CD4-positive, alpha-beta T cell treated with Interleukin-17A for 1 hour (primary cell): Measurements from ENCODE around the gene SLC7A6.
"Not testable (repeated sequence)": the region's sequence is repeated elsewhere in the genome, so short reads cannot be mapped to it uniquely, and the experiment has no call there.

Experiments used
- DNase-seq: peaks from one replicate; pipeline ENCODE4 v3.0.0-alpha.2; 2020

SLC7A6 gene

DNA sequence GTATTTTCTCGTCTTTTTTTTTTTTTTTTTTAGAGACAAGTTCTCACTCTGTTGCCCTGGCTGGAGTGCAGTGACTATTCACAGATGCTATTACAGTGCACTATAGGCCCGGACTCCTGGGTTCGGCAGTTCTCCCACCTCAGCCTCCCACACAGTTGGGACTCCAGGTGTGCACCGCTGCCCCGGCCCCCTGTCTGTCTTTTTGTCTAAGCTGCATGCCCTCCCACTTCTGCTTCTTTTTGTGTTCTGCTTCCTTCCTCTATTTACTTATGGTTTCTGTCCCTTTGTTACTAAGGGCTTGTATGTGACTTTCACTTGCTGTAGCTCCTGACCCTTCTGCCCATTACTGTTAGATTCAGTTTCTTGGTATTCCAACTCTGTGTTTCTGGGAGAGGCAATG lies 20.5 kb downstream of the SLC7A6 start:
- DNase-seq, result peak; percentile 32

DNA sequence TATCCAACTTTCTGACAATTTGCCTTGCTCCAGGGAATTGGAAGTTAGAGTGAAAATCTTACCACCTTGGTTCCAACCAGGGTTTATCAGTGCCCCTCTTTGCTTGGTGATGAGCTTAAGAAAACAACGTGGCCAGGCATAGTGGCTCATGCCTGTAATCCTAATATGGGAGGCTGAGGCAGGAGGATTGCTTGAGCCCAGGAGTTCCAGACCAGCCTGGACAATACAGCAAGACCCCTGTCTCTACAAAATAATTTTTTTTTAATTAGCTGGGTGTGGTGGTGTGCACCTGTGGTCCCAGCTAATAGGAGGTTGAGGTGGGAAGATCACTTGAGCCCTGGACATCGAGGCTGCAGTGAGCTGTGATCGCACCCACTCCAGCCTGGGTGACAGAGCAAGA lies 21.4 kb downstream of the SLC7A6 start:
- no peak for DNase-seq

DNA sequence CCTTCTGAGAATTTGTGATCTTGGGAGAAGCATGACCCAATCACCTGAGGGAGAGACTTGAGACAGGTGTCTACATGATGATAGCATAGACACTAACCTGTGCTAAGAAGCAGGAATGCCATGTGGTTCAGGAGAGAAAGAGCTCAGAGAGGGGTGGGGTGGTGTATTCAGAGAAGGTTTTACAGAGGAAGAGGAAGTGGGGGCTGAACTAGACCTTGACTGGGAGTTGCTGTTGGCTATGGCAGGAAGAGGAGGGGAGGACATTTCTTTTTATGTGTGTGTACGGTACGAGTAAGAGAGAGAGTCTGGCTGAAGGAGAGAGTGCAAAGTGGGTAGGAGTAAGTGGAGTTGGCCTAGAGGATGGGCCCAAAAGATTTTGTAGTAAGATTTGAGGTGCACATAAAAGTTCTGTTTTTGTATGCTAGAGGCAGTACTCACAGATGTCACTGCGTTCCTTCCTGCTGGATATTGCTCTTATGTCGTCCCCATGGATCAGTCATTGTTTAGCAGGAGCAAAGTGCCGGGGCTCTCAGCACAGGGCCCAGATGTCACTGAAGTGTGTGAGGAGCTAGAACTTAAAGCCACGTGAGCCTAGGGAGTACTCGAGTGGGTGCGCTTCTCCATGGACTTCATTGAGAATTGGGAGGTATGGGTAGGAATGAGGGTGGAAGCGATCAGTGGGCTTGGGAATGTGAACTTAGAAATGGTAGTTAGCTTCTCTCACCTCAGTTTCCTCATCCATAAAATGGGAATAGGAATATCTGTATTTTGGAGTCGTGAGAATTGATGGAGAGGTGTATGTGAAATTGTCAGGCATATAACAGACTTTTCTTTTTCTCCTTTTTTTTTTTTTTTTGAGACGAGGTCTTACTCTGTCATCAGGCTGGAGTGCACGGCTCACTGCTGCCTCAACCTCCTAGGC lies 22.1 kb downstream of the SLC7A6 start:
- DNase-seq, result peak; percentile 70

DNA sequence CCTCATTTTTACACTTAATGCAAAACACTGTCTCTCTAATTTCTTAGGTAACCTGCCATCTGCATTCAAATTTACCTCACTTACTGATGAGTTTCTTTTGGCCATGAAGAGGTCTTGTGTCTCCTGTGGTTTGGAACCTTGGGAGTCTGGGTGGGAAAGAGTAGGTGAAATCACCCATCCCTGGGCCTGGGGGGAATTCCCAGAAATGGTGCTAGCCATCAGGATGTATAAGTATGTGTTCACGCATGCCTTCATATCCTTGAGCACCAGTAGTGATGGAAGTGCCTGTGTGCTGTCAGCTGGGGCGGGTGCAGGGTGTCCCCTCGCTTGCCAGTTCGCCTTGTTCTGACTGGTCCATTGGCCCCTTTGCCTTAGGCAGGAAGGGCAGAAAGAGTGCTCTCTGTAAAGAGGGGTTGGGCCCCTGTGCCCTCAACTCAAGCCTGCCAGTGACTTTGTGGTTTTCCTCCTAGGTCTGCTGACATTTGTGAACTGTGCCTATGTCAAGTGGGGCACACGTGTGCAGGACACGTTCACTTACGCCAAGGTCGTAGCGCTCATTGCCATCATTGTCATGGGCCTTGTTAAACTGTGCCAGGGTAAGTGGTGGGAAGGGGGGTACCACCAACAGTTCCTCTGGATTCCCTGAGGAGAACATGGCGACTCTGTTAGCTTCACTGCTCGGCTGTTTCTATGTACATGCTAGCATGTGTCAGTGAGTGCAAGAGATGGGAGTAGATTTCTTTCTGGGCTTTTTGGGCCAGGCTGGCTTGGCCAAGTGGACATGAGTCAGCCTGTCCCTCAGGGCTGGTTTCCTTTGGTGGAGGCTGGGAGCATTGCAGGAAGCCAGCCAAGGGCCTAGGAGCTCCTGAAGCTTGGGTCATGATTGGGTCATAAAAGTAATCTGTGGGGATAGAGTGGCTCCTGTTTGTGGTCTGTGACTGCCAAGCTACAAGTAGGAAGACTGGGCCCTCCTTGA lies 23.2 kb downstream of the SLC7A6 start:
- DNase-seq, result peak; percentile 69

DNA sequence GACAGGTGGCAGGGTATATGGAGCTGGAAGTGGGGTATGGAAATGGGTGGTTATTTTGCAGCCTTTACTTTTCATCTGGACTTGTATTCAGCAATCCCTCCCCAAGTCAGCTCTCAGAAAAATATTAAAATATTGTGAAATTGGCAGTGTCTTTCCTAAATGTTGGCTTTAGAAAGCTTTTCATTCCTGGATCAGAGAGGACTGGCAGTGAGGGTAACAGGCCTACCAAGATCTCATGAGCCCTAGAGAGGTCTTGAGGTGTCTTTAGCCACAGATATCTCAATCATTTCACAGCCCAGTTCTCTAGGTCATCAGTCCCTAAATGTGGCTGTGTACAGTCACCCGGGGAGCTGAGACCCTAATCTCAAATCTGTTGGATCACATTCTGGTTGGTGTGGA lies 23.9 kb downstream of the SLC7A6 start:
- DNase-seq, result no peak

DNA sequence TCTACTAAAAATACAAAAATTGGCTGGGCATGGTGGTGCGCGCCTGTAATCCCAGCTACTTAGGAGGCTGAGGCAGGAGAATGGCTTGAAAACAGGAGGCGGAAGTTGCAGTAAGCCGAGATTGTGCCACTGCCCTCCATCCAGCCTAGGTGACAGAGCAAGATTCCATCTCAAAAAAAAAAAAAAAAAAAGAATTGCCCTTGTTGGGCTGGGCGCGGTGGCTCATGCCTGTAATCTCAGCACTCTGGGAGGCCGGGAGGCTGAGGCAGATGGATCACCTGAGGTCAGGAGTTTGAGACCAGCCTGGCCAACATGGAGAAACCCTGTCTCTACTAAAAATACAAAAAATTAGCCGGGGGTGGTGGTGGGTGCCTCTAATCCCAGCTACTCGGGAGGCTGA lies 24.5 kb downstream of the SLC7A6 start:
- not testable (repeated sequence) for DNase-seq

DNA sequence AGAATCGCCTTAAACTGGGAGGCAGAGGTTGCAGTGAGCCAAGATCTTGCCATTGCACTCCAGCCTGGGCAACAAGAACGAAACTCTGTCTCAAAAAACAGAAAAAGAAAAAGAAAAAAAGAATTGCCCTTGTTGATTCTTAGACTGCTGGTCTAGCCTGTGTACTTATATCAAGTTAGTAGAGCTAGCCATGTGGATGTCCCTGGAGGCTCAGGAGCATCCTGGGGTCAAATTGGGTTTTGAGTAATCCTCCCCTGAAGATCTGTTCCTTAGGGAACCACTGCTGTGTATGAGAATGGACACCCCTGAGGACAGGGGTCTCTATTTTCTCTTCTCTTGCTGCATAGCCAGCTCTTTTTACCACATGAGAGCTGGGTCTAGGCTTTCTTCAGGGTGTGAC lies 24.9 kb downstream of the SLC7A6 start:
- no peak for DNase-seq

DNA sequence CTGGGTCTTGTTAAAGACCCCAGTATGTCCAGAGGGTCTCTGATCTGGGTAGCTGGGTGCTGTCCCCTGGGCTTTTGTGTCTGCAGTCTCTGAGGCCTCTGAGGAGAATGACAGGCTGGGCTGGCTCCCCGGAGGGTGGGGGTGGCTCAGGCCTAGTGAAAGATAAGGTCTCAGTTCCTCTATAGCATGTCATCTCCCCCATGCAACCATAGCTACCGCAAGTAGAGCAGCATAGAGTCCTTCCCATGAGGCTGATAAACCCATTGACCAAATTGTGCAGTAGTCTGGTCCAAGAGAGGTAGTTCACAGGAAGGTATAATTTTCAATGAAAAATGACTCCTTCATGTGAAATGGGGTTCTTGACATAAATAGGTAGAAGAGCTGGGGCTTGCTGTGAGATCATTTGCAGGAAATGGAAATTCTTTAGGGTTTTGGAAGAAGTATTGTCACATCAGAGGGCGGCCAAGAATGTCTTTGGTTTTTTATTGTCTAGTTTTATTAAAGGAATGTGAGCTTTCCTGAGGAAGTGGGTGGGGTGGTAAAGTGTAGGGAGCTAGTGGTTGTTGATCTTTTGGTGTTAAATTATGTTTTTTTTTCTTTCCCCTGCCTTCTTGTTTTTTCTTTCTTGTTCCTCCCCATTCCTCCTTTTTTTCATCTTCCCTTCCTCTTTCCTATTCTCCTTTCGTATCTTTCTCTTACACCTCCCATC lies 25.4 kb downstream of the SLC7A6 start:
- peak; percentile 54 for DNase-seq

DNA sequence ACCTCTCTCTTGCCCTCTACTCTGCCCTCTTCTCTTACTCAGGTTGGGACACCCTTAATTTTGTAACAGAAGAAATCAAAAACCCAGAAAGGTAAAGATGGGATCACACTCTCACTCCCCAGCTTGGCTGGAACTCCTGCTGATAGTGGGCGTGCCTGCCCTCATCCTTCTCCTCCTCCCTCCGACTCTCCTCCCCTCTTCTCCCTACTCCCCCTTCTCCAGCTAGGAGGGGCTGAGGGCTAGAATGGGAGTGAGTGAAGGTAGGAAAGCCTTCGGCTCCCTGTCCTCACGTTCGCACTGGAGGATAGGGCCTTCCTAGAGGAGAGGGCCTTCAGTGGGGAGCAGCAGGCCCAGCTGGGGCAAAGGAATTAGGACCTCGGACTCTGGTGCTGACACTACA lies 26.1 kb downstream of the SLC7A6 start:
- DNase-seq, result no peak

DNA sequence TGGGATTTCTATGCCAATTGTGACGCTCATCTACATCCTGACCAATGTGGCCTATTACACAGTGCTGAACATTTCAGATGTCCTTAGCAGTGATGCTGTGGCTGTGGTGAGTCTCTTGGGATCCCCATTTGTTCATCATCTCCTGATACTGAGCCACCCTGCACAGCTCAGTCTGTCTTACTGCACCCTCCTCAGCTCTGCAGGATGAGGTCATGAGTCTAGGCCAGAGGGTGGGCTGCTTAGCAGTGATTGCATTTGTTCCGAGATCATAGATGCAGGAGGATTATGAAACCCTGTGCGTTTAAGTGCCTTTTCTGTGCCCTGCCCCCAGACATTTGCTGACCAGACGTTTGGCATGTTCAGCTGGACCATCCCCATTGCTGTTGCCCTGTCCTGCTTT lies 26.9 kb downstream of the SLC7A6 start:
- no peak for DNase-seq

DNA sequence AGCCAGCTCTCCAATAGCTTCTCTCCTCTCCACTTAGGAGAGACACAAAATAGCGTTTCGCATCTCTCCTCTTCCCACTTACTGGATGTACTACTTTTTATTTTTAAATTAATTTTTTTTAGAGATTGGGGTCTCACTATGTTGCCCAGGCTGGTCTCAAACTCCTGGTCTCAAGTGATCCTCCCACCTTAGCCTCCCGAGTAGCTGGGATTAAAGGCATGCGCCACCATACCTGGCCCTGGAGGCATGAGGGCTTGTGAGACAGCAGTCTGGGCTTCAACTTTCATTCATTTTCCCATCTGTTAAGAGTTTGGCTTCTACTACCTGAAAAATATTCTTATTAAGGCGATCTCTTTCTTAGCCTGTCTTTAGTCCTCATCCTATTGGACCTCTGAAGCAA lies 28.1 kb downstream of the SLC7A6 start:
- DNase-seq, result no peak

DNA sequence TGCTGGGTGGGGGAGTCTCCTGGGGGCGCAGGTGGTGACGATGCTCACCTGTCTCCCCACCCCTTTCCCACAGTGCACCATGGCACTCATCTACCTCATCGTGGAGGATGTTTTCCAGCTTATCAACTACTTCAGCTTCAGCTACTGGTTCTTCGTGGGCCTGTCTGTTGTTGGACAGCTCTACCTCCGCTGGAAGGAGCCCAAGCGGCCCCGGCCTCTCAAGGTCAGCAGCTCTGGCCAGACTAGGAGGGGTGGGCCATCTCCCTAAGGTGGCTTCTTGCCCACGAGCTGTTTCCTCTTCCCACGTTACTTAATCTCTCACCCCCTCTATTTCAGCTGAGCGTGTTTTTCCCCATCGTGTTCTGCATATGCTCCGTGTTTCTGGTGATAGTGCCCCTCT lies 32.0 kb downstream of the SLC7A6 start:
- DNase-seq, result no peak

DNA sequence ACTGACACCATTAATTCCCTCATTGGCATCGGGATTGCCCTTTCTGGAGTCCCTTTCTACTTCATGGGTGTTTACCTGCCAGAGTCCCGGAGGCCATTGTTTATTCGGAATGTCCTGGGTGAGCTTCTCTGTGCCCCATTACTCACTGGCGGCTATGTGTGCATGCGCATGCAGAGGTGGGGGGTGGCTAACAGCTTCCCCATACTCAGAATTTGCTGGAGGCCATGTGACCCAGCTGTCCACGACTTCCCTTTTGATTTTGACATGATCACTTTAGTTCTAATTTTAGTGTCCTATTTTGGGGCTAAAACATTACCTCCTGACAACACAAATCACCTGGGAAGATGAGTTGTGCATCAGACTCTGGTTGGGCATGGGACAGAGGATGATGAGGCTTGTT lies 32.4 kb downstream of the SLC7A6 start:
- no peak for DNase-seq

DNA sequence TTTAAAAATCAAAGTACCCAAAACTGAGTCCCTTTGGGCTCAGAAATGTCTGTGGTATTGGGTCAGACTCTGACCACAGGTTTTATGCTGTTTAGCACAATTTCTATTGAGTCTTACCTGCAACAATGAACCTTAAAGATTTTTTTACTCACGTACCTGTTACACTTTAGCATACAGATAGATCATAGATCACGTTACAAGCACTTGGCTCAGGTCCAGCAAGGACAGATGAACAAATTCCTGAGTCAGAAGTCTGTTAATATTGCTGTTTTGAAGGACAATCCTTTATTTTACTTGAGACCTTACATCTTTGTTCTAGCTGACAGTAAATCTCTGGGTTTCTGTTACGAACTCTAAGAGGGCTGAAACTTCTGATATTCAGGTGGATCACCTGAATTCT lies 33.6 kb downstream of the SLC7A6 start:
- no peak for DNase-seq

DNA sequence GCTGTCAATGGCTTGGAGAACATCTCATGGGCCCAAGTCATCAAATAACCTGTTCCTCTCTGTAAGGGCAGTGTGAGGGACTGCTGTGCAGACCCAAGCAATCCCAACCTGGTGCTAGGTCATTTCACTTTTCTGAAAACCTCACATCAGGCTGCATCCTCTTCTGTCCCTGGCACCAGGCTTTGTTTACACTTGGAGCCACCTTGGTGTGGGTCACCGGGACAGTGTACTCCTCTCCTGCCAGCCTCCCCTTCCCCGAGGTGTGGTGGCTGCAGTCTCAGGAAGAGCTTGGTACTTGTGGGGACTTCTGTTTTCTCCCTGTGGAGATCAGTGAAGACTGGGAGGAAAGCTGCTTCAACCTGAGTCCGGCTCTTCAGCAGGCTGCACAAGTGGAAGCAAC lies 34.0 kb downstream of the SLC7A6 start:
- DNase-seq, result no peak

DNA sequence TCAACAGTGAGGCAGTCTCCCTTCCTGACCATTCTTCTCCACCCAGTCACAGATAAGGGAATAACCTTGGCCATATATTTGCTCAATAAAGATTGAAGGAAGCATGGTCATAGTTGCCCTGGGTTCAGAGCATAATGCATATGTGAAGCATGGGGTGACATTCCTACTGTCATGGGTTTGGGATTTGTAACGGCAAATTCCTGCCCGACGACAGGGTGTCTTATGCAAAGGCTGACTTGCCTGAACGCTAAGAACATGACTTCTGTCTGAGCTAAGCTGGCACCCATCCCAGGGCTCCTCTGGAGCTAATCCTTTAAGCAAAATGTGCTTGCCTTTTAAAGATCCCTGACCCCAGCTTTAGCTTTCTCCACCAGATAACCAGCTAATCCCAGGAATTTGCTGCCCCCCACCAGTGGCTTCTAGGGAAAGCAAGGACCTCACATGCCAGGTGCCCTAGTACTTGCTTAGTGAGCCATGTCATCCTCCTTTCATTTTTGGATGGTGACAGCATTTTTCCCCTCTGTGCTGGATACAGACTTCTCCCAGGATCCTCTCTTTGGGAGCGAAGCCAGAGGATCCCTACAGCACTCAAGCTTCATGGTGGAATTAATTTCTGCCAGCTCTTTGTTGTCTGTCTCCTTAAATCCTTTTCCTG lies 34.7 kb downstream of the SLC7A6 start:
- DNase-seq, result no peak

DNA sequence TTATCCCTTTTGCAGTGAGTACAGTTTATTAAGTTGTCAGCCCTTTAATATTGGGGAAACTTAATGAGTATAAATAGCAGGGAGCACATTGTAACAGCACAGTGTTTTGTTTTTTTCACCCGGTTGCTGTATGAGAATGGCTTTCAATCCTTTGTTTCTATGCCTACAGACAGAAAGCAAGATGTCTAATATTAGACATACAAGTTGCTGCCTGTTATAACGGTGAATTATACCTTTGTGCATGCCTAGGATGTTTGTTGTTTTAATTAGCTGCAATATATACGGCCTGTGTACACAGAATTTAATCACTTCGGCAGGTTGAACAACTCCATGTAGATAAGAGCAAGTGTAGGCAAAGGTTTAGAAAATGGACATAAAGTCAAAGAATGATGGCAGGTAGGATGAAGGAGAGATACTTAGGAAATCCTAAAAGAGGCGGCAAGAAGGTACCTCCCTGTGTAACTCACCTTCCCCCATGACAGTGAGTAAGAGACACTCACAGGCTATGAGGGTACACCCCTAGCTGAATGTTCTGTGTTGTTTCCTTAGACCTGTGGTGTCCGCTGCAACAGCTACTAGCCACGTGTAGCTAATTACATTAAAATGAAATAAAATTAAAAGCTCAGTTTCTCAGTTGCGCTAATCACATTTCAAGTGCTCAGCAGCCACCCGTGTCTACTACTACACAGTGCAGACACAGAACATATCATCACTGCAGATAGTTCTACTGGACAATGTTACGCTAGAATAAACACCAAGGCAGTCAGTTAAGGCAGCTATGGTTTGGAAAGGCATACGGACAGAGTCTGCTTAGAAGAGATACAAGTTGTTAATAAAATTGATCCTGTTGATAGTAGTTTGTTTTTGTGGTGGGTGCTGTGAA lies 35.5 kb downstream of the SLC7A6 start:
- no peak for DNase-seq

DNA sequence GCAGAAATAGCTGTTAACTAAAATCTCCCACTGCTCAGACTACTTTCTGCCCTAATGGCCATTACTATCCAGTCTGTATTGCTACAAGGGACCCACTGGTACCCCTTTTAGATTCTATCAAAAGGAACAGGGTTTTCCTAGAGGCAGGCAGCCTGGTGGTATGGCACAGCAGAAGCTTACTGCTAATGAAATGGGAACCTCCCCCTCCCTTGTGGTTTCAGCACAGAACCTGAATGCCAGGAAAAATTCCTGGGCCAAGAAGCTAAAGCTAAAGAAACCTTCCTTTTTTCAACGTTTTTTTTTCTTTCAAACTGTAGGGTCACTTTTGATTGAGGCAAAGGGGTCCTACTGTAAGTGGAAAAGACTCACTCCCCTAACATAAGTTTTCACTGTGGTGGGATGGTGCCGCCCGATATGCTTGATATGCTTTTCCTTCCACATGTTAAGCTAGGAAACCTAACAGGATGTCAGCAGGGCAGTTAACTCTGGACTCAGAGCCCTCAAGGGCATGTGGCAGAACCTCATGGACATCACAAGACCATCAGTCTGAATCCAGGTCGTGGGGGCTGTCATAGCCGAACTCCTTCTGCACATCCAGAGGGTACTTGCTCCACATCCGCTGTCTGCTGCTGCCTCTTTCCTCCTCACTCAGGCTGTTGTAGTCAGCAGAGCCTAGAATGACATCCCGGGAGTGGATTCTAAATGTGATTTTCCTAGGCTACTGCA lies 36.6 kb downstream of the SLC7A6 start:
- DNase-seq, result no peak

DNA sequence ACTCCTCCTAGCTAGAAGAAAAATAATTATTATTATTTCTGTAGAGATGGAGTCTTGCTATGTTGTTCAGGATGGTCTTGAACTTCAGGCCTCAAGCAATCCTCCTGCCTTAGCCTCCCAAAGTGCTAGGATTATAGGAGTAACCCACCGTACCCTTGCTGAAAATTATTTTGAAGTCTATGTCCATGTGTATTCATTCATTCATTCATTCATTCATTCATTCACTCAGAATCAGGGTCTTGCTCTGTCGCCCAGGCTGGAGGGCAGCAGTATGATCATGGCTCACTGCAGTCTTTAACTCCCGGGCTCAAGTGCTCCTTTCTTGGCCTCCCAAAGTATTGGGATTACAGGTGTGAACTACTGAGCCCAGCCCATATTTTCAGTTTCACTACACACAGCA lies 42.3 kb downstream of the SLC7A6 start:
- no peak for DNase-seq

DNA sequence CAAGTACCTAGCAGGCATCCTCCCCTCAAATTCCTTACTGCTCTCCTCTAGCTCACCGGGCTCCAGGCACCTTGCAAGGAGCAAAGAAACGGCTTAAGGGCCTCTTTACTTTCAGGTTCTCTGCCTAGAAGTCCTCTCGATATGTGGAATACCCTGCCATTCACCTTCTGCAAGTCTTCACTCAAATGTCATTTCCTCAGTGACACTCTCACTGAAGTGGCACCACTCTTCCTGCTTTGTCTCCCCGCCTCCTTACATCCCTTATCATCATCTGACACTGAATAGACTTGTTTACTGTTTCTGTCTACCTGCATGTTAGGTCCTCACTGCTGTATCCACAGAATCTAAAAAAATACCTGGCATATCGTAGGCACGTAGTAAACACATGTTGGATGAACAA lies 45.5 kb downstream of the SLC7A6 start:
- DNase-seq, result peak; percentile 32

DNA sequence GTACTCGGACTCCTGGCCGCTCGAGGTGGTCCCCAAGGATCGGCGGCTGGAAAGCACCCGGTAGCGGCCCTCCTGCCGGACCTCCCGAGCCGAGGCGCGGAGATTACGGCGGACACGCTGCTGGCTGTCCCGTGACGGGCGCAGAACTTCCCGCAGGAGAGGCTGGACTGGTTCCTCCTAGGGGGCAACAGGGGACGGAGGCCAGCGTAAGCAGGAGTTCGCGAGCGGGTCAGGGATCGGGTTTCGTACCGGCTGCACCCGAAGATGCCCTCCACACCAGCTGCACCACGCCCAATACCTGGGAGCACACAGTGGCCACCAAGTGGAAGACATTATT lies 46.1 kb downstream of the SLC7A6 start:
- DNase-seq, result no peak
